Astrocyte of the spinal cord (primary cell): ENCODE measurements around the gene PHRF1.

Experiments
- DNase-seq: peaks from one replicate; pipeline ENCODE4 v3.0.0; 2011; ENCODE audit warnings: low read depth, low spot score
- H3K4me3 ChIP-seq: 2 replicates; pipeline ENCODE4 v1.5.1; 2011; ENCODE audit warnings: low read depth, mild to moderate bottlenecking, low read length, moderate library complexity
- in situ Hi-C: cut with HindIII; loops from 2 replicates; pipeline ENCODE4 v1.10.0; 2017; ENCODE audit warnings: low sequenced_read_pairs
- TF ChIP-seq, protein P1 (sequence below): IDR thresholded peaks from 2 replicates; pipeline ENCODE4 v1.5.1; 2012; ENCODE audit warnings: low read depth, mild to moderate bottlenecking, low read length, inconsistent platforms

PHRF1 gene

GRCh38 chr11:607971-608659, 31.8 kb downstream of the PHRF1 start:
- no peak for DNase-seq
- H3K4me3 ChIP-seq, result no peak overlapping the region
- in situ Hi-C loops, result no loop called here
- TF ChIP-seq, protein P1, sequence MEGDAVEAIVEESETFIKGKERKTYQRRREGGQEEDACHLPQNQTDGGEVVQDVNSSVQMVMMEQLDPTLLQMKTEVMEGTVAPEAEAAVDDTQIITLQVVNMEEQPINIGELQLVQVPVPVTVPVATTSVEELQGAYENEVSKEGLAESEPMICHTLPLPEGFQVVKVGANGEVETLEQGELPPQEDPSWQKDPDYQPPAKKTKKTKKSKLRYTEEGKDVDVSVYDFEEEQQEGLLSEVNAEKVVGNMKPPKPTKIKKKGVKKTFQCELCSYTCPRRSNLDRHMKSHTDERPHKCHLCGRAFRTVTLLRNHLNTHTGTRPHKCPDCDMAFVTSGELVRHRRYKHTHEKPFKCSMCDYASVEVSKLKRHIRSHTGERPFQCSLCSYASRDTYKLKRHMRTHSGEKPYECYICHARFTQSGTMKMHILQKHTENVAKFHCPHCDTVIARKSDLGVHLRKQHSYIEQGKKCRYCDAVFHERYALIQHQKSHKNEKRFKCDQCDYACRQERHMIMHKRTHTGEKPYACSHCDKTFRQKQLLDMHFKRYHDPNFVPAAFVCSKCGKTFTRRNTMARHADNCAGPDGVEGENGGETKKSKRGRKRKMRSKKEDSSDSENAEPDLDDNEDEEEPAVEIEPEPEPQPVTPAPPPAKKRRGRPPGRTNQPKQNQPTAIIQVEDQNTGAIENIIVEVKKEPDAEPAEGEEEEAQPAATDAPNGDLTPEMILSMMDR, result no peak

GRCh38 chr11:608791-609251, 32.6 kb downstream of the PHRF1 start:
- no peak overlapping the region for H3K4me3 ChIP-seq
- in situ Hi-C loops, result no loop called here
- TF ChIP-seq, protein P1, result no peak
- DNase-seq, result no peak

- DNase-seq, result no peak
- H3K4me3 ChIP-seq, result no peak overlapping the region
- TF ChIP-seq, protein P1, result no peak
- in situ Hi-C loops, result no loop called here
These were observed 33.1 kb downstream of the PHRF1 start for GRCh38 chr11:609341-609811.

DNA sequence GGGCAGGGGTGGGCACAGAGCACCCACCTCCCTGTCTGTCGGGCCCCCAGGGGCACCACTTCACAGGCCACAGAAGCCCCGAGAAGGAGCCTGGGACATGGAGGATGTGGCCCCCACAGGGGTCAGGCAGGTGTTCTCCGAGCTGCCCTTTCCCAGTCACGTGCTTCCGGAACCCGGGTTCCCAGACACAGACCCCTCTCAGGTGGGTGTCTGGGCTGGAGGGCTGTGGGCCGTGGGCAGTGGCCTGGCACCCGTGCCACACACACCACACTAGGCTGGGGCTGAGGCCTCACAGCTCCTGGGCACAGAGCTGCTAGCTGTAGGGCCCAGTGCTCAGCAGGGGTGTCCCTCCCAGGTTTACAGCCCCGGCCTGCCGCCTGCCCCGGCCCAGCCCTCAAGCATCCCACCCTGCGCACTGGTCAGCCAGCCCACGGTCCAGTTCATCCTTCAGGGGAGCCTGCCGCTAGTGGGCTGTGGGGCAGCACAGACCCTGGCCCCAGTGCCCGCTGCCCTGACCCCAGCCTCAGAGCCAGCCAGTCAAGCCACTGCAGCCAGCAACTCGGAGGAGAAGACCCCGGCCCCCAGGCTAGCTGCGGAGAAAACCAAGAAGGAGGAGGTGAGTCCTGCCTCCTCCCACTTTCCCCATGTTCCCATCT, 34.0 kb downstream of the PHRF1 start:
- H3K4me3 ChIP-seq, result no peak overlapping the region
- no peak for DNase-seq
- in situ Hi-C loops, result no loop called here
- TF ChIP-seq, protein P1, result no peak

DNA sequence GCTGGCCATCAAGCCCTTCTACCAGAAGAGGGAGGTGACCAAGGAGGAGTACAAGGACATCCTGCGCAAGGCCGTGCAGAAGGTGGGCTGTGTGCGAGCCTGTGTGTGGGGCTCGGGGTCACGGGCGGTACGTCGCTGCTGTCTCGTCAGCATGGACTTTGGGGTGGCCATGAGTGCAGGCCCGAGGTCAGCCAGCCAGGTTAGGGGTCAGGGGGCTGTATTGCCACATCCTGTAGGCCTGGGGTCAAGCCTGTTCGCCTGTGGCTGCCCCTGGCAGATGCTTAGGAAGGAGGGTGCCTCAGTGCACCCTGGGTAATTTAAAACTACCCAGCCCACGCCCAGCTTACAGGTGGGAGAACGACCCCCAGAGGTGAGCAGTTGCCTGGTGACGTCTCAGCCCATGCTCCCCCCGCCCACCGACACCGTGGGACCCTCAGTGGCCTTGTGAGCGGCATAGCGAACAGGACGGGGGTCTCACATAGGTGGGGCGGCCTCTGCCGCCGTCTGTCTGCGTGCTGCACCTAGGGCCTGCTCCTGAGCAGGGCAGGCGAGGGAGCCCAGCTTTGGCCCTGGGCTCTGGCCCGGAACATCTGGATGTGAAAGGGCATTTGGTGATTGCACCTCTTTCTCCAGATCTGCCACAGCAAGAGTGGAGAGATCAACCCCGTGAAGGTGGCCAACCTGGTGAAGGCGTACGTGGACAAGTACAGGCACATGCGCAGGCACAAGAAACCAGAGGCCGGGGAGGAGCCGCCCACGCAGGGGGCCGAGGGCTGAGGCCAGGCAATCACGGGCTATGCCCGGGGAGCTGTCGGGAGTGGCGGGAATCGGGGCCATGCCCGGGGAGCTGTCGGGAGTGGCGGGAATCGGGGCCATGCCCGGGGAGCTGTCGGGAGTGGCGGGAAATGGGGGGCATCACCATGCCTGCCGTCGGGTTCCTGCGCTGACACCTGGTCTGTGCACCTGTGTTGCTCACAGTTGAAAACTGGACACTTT, 35.0 kb downstream of the PHRF1 start:
- H3K4me3 ChIP-seq, result no peak overlapping the region
- DNase-seq, result no peak
- in situ Hi-C loops, result no loop called here
- TF ChIP-seq, protein P1, result no peak

- TF ChIP-seq, protein P1, result peak; percentile 31
- no peak overlapping the region for H3K4me3 ChIP-seq
- DNase-seq, result no peak
- in situ Hi-C loops, result no loop called here
These were observed 36.1 kb downstream of the PHRF1 start for GRCh38 chr11:612201-612960.
